Measurements from ENCODE around the gene KDM2B.

KDM2B gene

DNA sequence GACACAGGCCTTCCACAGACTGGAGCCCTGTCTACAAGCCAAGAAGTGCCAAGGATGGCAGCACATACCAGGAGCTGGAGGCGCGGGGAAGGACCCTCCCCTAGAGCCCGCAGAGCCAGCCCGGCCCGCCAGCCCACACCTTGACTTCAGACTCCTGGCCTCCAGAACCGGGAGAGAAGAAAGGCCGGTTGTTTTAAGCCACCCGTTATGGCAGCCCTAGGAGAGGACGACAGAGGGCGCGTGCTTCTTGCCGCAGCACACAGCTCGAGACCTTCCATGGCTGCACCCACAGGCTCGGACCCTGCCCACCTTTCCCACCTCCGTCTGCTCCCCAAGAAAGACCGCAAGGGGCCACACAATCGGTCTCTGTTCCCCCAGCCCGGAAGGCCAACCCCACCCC lies 127.2 kb downstream of the KDM2B start:
- DNase-seq = no peak

GRCh38 chr12:121452985-121453360 lies 127.8 kb downstream of the KDM2B start:
- DNase-seq = no peak

DNA sequence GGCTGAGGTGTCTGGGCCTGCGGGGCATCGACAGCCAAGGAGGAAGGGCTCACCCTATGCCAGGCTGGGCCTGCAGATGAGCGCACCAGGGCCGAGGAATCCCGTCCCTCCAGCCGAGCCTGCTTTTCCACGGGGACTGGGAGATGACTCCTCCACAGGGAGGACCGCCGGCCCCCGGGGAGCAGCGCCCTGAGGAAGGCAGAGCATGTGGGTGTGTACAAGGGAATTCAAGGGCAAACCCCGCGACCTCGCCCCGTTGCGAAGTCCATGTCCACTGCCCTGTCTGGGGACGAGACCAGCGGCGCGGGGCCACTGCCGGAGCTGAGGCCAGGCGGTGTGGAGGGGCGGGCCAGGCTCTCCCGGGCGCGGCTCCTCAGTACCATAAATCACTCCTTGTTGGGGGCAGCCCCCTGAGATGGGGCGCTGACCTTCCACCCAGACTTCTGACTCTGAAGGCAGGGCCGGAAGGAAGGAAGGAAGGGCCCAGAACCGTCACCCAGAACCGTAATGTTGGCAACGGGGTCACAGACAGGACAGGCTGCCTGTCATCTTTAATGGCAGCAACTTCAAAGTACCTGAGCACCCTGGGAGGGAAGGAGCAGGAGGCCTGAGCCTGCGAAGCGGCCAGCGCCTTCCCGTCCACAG lies 128.4 kb downstream of the KDM2B start:
- no peak for DNase-seq

GRCh38 chr12:121451961-121452339 lies 128.9 kb downstream of the KDM2B start:
- no peak for DNase-seq

DNA sequence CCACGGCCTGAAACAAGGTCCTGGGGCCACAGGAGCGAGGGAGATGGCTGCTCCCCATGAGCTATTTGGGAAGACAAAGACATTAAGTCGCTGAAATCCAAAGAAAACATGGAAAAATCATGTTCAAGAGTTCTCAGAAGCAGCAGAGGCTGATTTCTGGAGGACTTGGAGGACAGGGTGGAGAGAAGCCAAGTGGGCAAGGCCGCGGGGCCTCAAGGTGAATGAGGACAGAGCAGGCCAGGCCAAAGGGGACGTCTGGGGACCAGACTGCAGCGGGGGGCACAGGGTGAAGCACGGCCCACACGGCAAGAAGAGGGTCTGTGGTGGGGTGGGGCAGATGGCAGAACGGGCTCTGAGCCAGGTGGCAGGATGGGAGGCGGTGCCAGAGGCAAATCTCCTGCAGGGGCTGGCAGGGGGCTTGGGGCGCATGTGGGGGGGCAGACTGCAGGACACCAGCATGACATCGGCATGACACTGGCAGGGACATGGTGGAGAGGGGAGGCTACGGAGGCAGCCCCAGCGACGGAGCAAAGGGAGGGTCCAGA lies 132.0 kb downstream of the KDM2B start:
- no peak for DNase-seq

DNA sequence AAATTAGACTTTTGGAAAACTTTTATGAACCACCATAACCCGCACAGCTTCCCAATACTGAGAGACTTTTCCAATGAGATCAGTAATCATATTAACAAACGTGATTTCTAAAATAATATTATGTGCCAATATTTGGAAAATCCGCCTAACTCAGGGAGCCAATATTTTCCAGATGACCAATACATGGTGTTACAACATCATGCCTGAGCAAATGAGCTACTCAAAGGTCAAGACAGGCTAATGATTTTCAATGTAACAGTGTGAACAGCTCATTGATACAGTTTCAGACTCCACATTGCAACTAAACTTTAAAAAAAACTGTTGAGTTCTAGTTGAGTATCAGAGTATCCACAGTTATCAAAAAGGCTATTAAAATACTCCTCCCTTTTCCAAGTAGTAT lies 134.1 kb downstream of the KDM2B start:
- DNase-seq = no peak

DNA sequence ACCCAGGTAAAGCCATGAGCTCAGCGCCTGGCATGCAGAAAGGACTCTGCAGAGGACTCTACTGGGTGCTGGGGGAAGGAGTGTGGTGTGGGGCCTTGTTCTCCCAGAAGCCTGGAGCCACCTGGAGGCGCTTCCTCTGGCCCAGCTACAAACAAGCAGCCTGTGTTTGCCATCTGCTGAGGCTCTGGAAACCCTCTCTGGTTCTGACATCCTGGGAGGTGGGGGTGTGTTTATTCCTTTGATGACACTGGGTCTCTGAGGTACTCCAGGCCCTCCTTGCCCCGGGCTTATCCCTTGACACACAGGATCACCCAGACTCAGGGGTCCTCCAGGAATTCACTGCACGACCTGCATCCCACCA lies 136.0 kb downstream of the KDM2B start:
- DNase-seq = no peak

GRCh38 chr12:121443911-121444841 lies 136.6 kb downstream of the KDM2B start:
- no peak for DNase-seq

- DNase-seq = peak; percentile 71 to 77
Measured at GRCh38 chr12:121443193-121443870, 137.5 kb downstream of the KDM2B start.

DNA sequence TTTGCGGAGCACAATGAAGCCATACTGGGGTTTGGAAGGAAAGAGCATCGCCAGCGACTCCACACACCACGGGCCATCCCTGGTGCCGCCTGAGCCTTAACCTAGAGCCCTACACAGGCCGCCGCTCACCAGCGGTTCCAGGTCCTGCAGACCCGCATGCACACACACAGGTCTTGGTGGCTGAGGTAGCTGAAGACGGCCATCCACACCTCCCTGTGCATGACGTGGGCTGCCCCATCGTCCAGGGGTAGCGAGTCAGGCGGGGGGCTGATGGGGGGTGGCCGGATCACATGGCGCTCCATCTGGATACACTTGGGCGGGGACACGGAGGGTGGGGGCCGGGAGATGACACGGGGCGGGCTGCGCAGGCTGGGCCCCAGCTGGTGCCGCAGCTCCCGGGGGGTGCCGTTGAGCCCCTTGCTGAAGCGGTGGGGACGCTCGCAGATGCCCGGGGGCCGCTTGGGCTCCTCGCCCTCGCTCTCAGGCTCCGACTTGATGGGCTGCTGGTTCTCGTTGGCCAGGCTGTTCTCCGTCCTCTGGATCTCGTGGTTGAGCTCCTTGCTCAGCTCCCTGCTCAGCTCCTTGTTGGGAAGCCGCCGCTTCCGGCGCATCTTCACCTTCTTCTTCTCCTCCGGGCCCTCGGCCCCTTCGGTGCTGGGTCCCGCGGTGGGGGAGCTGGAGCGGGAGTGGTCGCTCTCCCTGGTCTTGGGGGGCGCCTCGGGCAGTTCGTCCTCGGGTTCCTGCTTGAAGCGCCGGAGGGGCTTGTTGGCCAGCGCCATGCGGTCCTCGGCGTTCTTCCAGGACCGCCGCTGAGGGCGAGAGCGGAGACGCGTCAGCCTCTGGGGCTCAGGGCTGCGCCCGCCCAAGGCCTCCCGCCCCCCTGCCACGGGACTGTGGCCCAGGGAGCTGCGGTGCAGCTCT lies 138.5 kb downstream of the KDM2B start:
- no peak for DNase-seq

GRCh38 chr12:121441555-121441954 lies 139.3 kb downstream of the KDM2B start:
- DNase-seq = no peak

DNA sequence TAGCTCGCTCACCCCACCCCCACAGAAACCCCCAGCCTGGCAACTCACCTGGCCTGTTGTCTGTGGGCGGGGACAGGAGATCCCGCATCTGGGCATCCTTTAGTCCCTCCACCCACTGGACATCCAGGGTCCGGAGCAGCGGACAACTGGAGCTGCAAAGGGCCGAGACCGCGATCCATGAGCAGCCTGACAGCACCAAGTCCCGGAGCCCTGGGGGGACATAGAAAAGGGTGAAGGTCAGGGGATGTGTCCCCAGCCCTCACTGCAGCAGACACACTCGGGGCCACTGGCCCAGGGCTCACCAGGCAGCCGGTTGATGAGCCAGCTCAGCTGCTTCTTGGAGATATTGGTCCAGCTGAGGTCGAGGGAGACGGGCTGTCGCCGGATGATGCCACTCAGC lies 140.1 kb downstream of the KDM2B start:
- no peak for DNase-seq

GRCh38 chr12:121439715-121440114 lies 141.1 kb downstream of the KDM2B start:
- no peak for DNase-seq

GRCh38 chr12:121438905-121439304 lies 141.9 kb downstream of the KDM2B start:
- DNase-seq = no peak

GRCh38 chr12:121436706-121437105 lies 144.1 kb downstream of the KDM2B start:
- DNase-seq = no peak

DNA sequence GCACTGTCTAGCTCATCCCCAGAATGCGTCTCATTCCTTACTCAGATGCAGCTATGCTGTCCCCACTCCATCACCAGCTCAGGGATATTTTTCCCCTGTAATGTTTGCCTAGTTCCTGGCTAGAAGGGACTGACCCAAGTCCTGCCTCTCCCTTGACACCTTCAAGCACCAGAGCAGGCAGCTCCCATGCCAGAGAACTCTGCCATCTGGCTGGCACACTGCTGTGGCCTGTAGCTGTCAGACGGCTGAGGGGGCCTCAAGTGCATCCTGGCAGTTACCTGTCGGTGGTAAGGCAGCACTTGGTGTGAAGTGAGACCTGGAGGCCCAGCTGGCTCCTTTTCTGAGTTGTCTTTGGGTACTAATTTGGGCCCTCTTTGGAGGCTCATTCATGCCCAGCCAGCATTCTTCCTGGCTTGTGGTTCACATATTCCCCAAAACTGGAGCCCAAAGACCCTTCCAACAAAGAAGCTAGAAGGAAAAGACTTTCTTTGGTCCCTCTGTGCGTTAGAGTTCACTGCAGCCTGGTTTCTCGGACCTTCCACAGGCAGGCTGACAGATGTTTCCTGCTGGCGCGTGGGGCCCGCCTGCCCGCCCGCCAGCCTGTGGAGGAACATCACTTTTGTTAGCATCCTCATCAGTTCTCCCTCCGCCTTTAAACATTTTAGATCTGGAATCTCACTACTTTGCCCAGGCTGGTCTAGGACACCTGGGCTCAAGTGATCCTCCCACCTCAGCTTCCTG lies 147.9 kb downstream of the KDM2B start:
- DNase-seq = no peak

GRCh38 chr12:121430833-121431415 lies 149.9 kb downstream of the KDM2B start:
- DNase-seq = no peak

DNA sequence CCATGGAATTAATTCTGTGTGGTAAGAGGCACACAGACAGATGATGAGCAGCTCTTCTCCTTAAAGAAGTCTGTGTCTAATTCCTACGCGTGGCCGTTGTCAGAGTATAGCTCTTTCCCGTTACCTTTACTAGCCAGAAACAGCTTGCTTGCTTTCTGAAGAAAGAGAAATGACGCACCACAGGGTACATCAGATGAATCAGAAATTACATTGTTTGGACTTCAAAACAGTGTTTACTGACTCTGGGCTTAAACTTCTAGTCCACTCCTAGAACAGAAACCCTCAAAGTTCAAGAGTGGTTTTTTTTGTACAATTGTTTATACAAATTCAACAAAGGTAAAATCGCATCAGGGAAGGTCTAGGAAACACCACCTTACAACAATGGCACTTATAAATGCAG lies 151.9 kb downstream of the KDM2B start:
- DNase-seq = no peak

DNA sequence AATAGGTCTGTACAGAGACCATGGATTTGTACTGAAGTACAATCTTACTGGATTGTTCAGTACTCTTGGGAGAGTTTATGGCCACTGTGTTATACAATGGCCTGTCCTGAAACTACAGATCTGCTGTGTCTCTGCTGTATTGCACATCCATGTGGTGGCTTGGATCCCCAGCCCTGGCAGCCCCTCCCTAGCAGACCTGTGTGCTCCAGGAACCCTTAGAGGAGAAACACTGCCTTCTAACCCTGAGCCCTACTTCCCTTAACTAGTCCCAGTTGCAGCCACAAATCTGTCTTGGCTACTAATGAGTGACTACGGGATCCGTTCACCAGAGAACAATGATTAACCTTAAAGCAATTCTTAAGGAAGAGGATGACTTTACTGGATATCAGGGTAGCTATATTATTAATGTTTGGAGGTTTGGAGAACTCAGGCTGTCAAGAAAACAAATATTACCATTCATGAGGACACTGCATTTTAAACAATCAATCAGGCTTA lies 153.2 kb downstream of the KDM2B start:
- no peak for DNase-seq

GRCh38 chr12:121424624-121424975 lies 156.2 kb downstream of the KDM2B start:
- DNase-seq = no peak

Data from stimulated activated CD4-positive, alpha-beta T cell treated with anti-CD3 and anti-CD28 coated beads, Interleukin-2, amount 100 ng/mL, for 48 hours (primary cell).